ENCODE measurements around the gene C19orf25.

Gene C19orf25

DNA sequence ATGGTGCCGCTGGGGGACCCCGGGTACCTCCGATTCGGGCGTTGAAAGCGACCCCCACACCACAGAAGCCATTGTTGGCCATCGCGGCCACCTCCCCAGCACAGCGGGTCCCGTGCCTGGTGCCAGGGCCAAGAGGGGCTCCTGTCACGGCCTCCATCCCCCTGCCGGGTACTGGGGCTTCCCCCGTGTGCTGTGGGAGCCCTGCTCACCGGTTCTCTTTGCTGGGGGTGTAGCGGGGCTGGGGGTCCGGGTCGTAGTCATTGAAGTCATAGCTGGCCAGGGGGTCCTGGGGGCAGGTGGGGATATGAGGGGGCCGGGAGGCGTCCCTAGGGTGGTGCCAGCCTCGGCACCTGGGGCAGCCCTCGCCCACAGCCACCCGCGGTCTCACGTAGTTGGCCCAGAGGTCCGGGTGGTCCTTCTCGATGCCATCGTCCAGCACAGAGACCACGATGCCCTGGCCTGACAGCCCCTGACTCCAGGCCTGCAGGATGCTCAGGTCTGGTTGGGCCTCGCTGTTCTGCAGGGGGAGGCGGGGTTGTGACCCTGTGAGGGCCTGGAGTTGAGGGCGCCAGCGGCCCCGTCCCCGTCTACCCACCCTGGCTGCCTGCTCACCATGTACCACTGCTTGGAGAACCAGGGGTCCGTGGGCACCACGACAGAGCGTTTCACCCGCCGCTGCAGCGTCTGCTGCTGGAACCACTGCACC is 8.7 kb upstream of the C19orf25 start:
- DNase-seq (ENCODE audit: low read depth in 1 of 2, low spot score in 1 of 2), result no peak
- H3K27me3 ChIP-seq (ENCODE audit: insufficient read depth, poor library complexity, severe bottlenecking), result peaks cover 8% of the 10 kb centered on the region
- no peak overlapping the region for H3K27ac ChIP-seq (replicated peaks)
- H3K4me3 ChIP-seq (replicated peaks; ENCODE audit: insufficient read depth, low read length), result no peak overlapping the region
- TF ChIP-seq POLR2AphosphoS5 (IDR thresholded peaks at IDR 0.05; ENCODE audit: low read depth), result no peak
- no peak for TF ChIP-seq SPI1 (IDR thresholded peaks at IDR 0.05; ENCODE audit: borderline replicate concordance, low read depth)
- no peak for TF ChIP-seq CTCF (IDR thresholded peaks at IDR 0.05; ENCODE audit: insufficient read depth, low read length)
- no peak for TF ChIP-seq GABPA (IDR thresholded peaks at IDR 0.05; ENCODE audit: low read depth)
- TF ChIP-seq, protein P1, sequence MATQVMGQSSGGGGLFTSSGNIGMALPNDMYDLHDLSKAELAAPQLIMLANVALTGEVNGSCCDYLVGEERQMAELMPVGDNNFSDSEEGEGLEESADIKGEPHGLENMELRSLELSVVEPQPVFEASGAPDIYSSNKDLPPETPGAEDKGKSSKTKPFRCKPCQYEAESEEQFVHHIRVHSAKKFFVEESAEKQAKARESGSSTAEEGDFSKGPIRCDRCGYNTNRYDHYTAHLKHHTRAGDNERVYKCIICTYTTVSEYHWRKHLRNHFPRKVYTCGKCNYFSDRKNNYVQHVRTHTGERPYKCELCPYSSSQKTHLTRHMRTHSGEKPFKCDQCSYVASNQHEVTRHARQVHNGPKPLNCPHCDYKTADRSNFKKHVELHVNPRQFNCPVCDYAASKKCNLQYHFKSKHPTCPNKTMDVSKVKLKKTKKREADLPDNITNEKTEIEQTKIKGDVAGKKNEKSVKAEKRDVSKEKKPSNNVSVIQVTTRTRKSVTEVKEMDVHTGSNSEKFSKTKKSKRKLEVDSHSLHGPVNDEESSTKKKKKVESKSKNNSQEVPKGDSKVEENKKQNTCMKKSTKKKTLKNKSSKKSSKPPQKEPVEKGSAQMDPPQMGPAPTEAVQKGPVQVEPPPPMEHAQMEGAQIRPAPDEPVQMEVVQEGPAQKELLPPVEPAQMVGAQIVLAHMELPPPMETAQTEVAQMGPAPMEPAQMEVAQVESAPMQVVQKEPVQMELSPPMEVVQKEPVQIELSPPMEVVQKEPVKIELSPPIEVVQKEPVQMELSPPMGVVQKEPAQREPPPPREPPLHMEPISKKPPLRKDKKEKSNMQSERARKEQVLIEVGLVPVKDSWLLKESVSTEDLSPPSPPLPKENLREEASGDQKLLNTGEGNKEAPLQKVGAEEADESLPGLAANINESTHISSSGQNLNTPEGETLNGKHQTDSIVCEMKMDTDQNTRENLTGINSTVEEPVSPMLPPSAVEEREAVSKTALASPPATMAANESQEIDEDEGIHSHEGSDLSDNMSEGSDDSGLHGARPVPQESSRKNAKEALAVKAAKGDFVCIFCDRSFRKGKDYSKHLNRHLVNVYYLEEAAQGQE (IDR thresholded peaks at IDR 0.05; ENCODE audit: insufficient replicate concordance, low read depth), result no peak

- Histone ChIP-seq H3K4me3 (replicated peaks; ENCODE audit: insufficient read depth, low read length) (no peak overlapping the region), H3K27me3 (ENCODE audit: insufficient read depth, poor library complexity, severe bottlenecking) (peaks cover 7% of the 10 kb centered on the region), H3K27ac (replicated peaks) (no peak overlapping the region)
- DNase-seq (ENCODE audit: low read depth in 1 of 2, low spot score in 1 of 2), result no peak
- TF ChIP-seq, protein P1 (IDR thresholded peaks at IDR 0.05; ENCODE audit: insufficient replicate concordance, low read depth), result no peak
- TF ChIP-seq POLR2AphosphoS5 (IDR thresholded peaks at IDR 0.05; ENCODE audit: low read depth) (no peak), SPI1 (IDR thresholded peaks at IDR 0.05; ENCODE audit: borderline replicate concordance, low read depth) (no peak), GABPA (IDR thresholded peaks at IDR 0.05; ENCODE audit: low read depth) (no peak), CTCF (IDR thresholded peaks at IDR 0.05; ENCODE audit: insufficient read depth, low read length) (no peak)
Observed at GRCh38 chr19:1486720-1487575, 7.9 kb upstream of the C19orf25 start.

GRCh38 chr19:1483979-1484428 is 5.0 kb upstream of the C19orf25 start:
- H3K27me3 ChIP-seq (ENCODE audit: insufficient read depth, poor library complexity, severe bottlenecking), result no peaks in the 10 kb centered on the region
- no peak overlapping the region for H3K27ac ChIP-seq (replicated peaks)
- H3K4me3 ChIP-seq (replicated peaks; ENCODE audit: insufficient read depth, low read length), result no peak overlapping the region
- no peak for DNase-seq (ENCODE audit: low read depth in 1 of 2, low spot score in 1 of 2)
- TF ChIP-seq CTCF (IDR thresholded peaks at IDR 0.05; ENCODE audit: insufficient read depth, low read length), result no peak
- no peak for TF ChIP-seq GABPA (IDR thresholded peaks at IDR 0.05; ENCODE audit: low read depth)
- TF ChIP-seq, protein P1 (IDR thresholded peaks at IDR 0.05; ENCODE audit: insufficient replicate concordance, low read depth), result no peak
- TF ChIP-seq POLR2AphosphoS5 (IDR thresholded peaks at IDR 0.05; ENCODE audit: low read depth), result no peak
- no peak for TF ChIP-seq SPI1 (IDR thresholded peaks at IDR 0.05; ENCODE audit: borderline replicate concordance, low read depth)
